ENCODE data around the gene JMJD1C.

The JMJD1C gene

DNA sequence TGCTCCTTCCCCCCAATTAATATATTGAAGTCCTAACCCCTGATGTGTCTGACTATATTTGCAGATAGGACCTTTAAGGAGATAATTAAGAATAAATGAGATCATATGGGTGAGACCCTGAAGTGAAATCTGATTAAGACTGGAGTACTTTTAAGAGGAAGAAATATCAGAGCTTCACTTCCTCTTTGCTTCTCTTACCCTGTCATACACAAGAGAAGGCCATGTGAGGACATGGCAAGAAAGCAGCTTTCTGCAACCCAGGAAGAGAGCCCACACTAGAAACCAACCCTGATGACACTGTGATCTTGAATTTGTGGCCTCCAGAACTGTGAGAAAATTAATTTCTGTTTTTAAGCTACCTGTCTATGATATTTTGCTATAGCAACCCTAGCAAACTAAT lies 44.2 kb downstream of the JMJD1C start:
- no peaks in the 10 kb centered on the region for H3K27me3 ChIP-seq (ENCODE audit: control insufficient read depth, insufficient read depth, low read length)
- H3K4me3 ChIP-seq (ENCODE audit: low read depth, low read length), result no peak overlapping the region
- no peak overlapping the region for H3K9ac ChIP-seq (ENCODE audit: low read depth, low read length)
- no peaks in the 10 kb centered on the region for H3K9me3 ChIP-seq (ENCODE audit: control insufficient read depth, insufficient read depth, low read length)
- peaks cover 18% of the 10 kb centered on the region; the same call in 1 of the 2 replicates for H3K4me1 ChIP-seq (ENCODE audit: control insufficient read depth, insufficient read depth, low read length)
- no peak overlapping the region for H3K27ac ChIP-seq (ENCODE audit: low read depth, low read length)
- no peaks in the 10 kb centered on the region for H3K36me3 ChIP-seq (ENCODE audit: control insufficient read depth, insufficient read depth, low read length)

DNA sequence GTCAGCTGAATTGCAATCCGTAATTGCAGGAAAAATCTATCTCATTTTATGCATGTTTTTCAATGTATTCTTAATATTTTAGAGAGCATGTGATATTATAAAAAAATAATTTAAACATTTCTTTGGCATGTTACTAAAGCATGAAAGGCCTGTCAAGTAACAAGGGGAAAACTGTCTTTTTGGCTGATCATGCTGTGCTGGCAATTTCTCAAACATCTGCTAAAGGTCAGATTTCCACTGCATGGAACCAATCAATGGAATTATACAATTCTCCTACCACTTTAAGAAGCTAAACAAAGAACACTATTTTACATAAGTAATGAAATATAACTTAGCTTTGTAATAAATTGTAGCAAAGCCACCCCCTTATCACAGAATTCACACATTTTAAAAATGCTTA lies 49.4 kb downstream of the JMJD1C start:
- Histone ChIP-seq H3K9me3 (ENCODE audit: control insufficient read depth, insufficient read depth, low read length) (no peaks in the 10 kb centered on the region), H3K27me3 (ENCODE audit: control insufficient read depth, insufficient read depth, low read length) (no peaks in the 10 kb centered on the region), H3K27ac (ENCODE audit: low read depth, low read length) (peak overlapping the region; percentile 26), H3K4me3 (ENCODE audit: low read depth, low read length) (no peak overlapping the region), H3K4me1 (ENCODE audit: control insufficient read depth, insufficient read depth, low read length) (peaks cover 25% of the 10 kb centered on the region; the same call in 1 of the 2 replicates), H3K36me3 (ENCODE audit: control insufficient read depth, insufficient read depth, low read length) (no peaks in the 10 kb centered on the region), H3K9ac (ENCODE audit: low read depth, low read length) (no peak overlapping the region)

DNA sequence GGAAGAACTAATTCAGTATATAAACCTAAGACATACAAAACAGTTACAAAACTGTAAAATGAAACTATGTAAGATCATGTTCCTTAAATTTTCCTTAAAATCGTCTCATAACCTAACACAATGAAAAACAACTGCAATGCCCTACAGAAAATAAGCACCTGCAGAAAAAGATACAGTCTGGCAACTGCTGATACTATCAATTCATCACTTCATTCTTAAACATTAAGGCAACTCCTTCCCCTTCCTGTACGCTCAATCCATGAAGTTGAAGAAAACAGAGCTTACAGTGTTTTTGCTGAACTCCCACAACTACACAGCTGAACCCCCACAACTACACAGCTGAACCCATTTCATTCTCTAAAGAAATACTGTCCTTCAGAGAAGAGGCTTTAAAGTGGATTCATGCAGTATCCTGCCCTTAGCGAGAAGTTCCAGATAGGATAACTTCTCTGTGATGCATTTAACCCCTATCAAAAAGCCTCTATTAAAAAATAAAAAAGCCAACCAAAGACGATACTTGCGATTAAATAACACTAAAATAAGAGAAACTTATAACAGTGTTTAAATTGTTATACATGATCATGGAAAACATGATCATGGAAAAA lies 50.0 kb downstream of the JMJD1C start:
- H3K9me3 ChIP-seq (ENCODE audit: control insufficient read depth, insufficient read depth, low read length), result no peaks in the 10 kb centered on the region
- H3K9ac ChIP-seq (ENCODE audit: low read depth, low read length), result no peak overlapping the region
- peaks cover 25% of the 10 kb centered on the region; the same call in 1 of the 2 replicates for H3K4me1 ChIP-seq (ENCODE audit: control insufficient read depth, insufficient read depth, low read length)
- H3K27me3 ChIP-seq (ENCODE audit: control insufficient read depth, insufficient read depth, low read length), result no peaks in the 10 kb centered on the region
- H3K4me3 ChIP-seq (ENCODE audit: low read depth, low read length), result no peak overlapping the region
- H3K27ac ChIP-seq (ENCODE audit: low read depth, low read length), result peak overlapping the region; percentile 34
- no peaks in the 10 kb centered on the region for H3K36me3 ChIP-seq (ENCODE audit: control insufficient read depth, insufficient read depth, low read length)

GRCh38 chr10:63414481-63415260 lies 51.1 kb downstream of the JMJD1C start:
- Histone ChIP-seq H3K27ac (ENCODE audit: low read depth, low read length) (no peak overlapping the region), H3K4me3 (ENCODE audit: low read depth, low read length) (no peak overlapping the region), H3K27me3 (ENCODE audit: control insufficient read depth, insufficient read depth, low read length) (no peaks in the 10 kb centered on the region), H3K9ac (ENCODE audit: low read depth, low read length) (no peak overlapping the region), H3K4me1 (ENCODE audit: control insufficient read depth, insufficient read depth, low read length) (peaks cover 32% of the 10 kb centered on the region; the same call in 1 of the 2 replicates), H3K9me3 (ENCODE audit: control insufficient read depth, insufficient read depth, low read length) (no peaks in the 10 kb centered on the region), H3K36me3 (ENCODE audit: control insufficient read depth, insufficient read depth, low read length) (no peaks in the 10 kb centered on the region)

GRCh38 chr10:63413429-63413828 lies 52.3 kb downstream of the JMJD1C start:
- no peaks in the 10 kb centered on the region for H3K27me3 ChIP-seq (ENCODE audit: control insufficient read depth, insufficient read depth, low read length)
- no peak overlapping the region for H3K27ac ChIP-seq (ENCODE audit: low read depth, low read length)
- peaks cover 36% of the 10 kb centered on the region; the same call in 1 of the 2 replicates for H3K4me1 ChIP-seq (ENCODE audit: control insufficient read depth, insufficient read depth, low read length)
- H3K9ac ChIP-seq (ENCODE audit: low read depth, low read length), result no peak overlapping the region
- no peaks in the 10 kb centered on the region for H3K9me3 ChIP-seq (ENCODE audit: control insufficient read depth, insufficient read depth, low read length)
- no peaks in the 10 kb centered on the region for H3K36me3 ChIP-seq (ENCODE audit: control insufficient read depth, insufficient read depth, low read length)
- H3K4me3 ChIP-seq (ENCODE audit: low read depth, low read length), result no peak overlapping the region

- H3K36me3 ChIP-seq (ENCODE audit: control insufficient read depth, insufficient read depth, low read length), result no peaks in the 10 kb centered on the region
- no peaks in the 10 kb centered on the region for H3K9me3 ChIP-seq (ENCODE audit: control insufficient read depth, insufficient read depth, low read length)
- no peak overlapping the region for H3K4me3 ChIP-seq (ENCODE audit: low read depth, low read length)
- no peak overlapping the region for H3K9ac ChIP-seq (ENCODE audit: low read depth, low read length)
- no peaks in the 10 kb centered on the region for H3K27me3 ChIP-seq (ENCODE audit: control insufficient read depth, insufficient read depth, low read length)
- peaks cover 26% of the 10 kb centered on the region; the same call in 1 of the 2 replicates for H3K4me1 ChIP-seq (ENCODE audit: control insufficient read depth, insufficient read depth, low read length)
- H3K27ac ChIP-seq (ENCODE audit: low read depth, low read length), result no peak overlapping the region
These were observed 53.5 kb downstream of the JMJD1C start for GRCh38 chr10:63412304-63412703.

GRCh38 chr10:63410633-63411032 lies 55.1 kb downstream of the JMJD1C start:
- Histone ChIP-seq H3K36me3 (ENCODE audit: control insufficient read depth, insufficient read depth, low read length) (no peaks in the 10 kb centered on the region), H3K9ac (ENCODE audit: low read depth, low read length) (no peak overlapping the region), H3K27me3 (ENCODE audit: control insufficient read depth, insufficient read depth, low read length) (no peaks in the 10 kb centered on the region), H3K9me3 (ENCODE audit: control insufficient read depth, insufficient read depth, low read length) (no peaks in the 10 kb centered on the region), H3K4me3 (ENCODE audit: low read depth, low read length) (no peak overlapping the region), H3K4me1 (ENCODE audit: control insufficient read depth, insufficient read depth, low read length) (peaks cover 11% of the 10 kb centered on the region; the same call in 1 of the 2 replicates), H3K27ac (ENCODE audit: low read depth, low read length) (no peak overlapping the region)

DNA sequence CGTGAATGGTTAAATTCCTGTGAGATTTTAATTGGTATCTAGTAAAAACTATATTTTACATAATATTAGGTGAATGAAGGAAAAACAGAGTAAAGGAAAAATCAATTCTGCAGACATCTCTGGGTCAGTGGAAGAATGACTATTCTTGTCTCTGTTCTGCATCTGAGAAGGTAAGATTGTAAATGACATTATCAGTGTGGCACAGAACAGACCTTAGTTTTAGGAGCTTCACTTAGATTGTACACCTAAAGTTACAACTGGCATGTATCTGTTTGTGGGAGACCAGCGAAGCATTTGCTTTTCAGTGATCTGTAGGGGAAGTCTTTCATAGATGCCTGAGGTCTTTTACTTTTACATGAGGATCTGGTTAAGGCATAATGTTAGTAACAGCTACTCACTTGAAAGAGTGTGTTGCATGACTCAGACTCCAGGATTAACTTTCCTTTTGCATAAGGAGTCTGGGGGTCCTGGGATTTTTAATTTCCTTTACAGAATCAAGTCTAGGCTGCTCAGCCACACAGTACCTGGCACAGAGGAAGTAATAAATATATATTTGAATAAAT lies 56.2 kb downstream of the JMJD1C start:
- H3K9ac ChIP-seq (ENCODE audit: low read depth, low read length), result no peak overlapping the region
- no peaks in the 10 kb centered on the region for H3K9me3 ChIP-seq (ENCODE audit: control insufficient read depth, insufficient read depth, low read length)
- no peaks in the 10 kb centered on the region for H3K27me3 ChIP-seq (ENCODE audit: control insufficient read depth, insufficient read depth, low read length)
- H3K27ac ChIP-seq (ENCODE audit: low read depth, low read length), result peak overlapping the region; percentile 43
- no peak overlapping the region for H3K4me3 ChIP-seq (ENCODE audit: low read depth, low read length)
- H3K36me3 ChIP-seq (ENCODE audit: control insufficient read depth, insufficient read depth, low read length), result no peaks in the 10 kb centered on the region
- H3K4me1 ChIP-seq (ENCODE audit: control insufficient read depth, insufficient read depth, low read length), result peaks cover 11% of the 10 kb centered on the region; the same call in 1 of the 2 replicates

- H3K4me3 ChIP-seq (ENCODE audit: low read depth, low read length), result no peak overlapping the region
- 0 out of 2 replicates have a peak overlapping the region, but pooled peaks have one; percentile 10 for H3K9ac ChIP-seq (ENCODE audit: low read depth, low read length)
- peaks cover 11% of the 10 kb centered on the region; the same call in 1 of the 2 replicates for H3K4me1 ChIP-seq (ENCODE audit: control insufficient read depth, insufficient read depth, low read length)
- H3K27me3 ChIP-seq (ENCODE audit: control insufficient read depth, insufficient read depth, low read length), result no peaks in the 10 kb centered on the region
- no peaks in the 10 kb centered on the region for H3K36me3 ChIP-seq (ENCODE audit: control insufficient read depth, insufficient read depth, low read length)
- H3K27ac ChIP-seq (ENCODE audit: low read depth, low read length), result no peak overlapping the region
- no peaks in the 10 kb centered on the region for H3K9me3 ChIP-seq (ENCODE audit: control insufficient read depth, insufficient read depth, low read length)
These were observed 58.6 kb downstream of the JMJD1C start for GRCh38 chr10:63407136-63407662.

DNA sequence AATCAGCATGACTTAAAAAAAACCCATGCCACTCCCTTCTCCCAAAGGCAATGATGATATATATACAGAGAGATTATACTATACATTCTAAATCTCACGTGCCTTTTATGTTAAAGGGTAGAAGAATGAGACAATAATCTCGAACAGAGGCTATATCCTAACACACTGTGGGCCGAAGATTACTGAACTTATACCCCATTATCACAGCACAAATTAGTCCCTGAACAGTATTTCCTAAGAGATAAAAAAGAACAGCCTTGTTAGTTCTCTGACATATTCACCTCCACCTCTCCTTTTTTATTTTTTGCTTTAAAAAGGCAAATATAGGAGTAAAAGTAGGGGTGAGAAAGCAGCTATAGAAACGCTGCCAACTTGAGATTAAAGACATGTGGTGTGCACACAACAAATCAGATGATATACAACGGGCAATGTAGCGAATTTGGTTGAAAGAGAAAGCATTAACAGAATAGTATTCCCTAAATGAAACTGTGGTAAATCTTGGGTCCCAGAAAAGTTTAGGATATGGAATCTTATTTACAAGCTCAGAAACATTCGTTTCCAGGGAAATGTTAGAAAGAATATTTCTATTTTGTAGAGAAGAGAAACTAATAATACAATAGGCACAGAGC lies 69.5 kb downstream of the JMJD1C start:
- Histone ChIP-seq H3K27me3 (ENCODE audit: control insufficient read depth, insufficient read depth, low read length) (no peaks in the 10 kb centered on the region), H3K4me1 (ENCODE audit: control insufficient read depth, insufficient read depth, low read length) (no peaks in the 10 kb centered on the region), H3K4me3 (ENCODE audit: low read depth, low read length) (no peak overlapping the region), H3K9me3 (ENCODE audit: control insufficient read depth, insufficient read depth, low read length) (no peaks in the 10 kb centered on the region), H3K9ac (ENCODE audit: low read depth, low read length) (no peak overlapping the region), H3K36me3 (ENCODE audit: control insufficient read depth, insufficient read depth, low read length) (no peaks in the 10 kb centered on the region), H3K27ac (ENCODE audit: low read depth, low read length) (no peak overlapping the region)

All from HUES48 (cell line).